Mammary epithelial cell (primary cell): ENCODE results near the gene RALGPS1.

Source experiments
- CTCF ChIP-seq, 2 donors: IDR thresholded peaks in 1 of 2; conservative IDR thresholded peaks in 1 of 2; 2 replicates each; pipeline ENCODE4 v1.5.1; 2011 to 2012; ENCODE audit warnings: inconsistent platforms in 2 of 2, low read length in 2 of 2, mild to moderate bottlenecking in 2 of 2, control low read depth in 1 of 2, low read depth in 1 of 2; ENCODE audit not compliant: insufficient read depth in 1 of 2; ENCODE audit errors: extremely low read depth in 1 of 2
- EZH2 ChIP-seq: IDR thresholded peaks from 2 replicates; pipeline ENCODE4 v1.6.1; 2012; ENCODE audit warnings: low read length, inconsistent platforms, borderline replicate concordance

DNA sequence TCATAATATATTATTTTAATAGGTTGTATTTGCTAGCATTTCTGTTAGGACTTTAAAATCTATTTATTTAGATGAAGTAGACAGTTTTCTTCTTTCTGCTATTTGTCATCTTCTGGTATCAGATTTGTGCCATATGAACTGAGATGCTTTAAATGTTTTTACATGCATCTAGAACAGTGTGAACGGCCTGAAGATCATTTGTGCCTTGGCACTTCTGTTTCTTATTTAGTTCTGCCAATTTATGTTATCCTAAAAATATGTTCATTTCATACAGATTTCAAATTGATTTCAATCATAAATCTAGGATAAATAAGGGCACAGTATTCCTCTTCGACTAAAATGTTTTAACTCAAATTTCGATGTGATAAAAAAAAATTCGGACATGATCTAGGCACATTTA is 38.1 kb upstream of the RALGPS1 start:
- no peak for TF ChIP-seq CTCF (conservative IDR thresholded peaks at IDR 0.05 in 1 of 2, IDR thresholded peaks at IDR 0.05 in 1 of 2; ENCODE audit: extremely low read depth in 1 of 2, insufficient read depth in 1 of 2, low read depth in 1 of 2, low read length in 2 of 2)
- no peak for TF ChIP-seq EZH2
